Ovary (tissue), 9 donors: ENCODE measurements around the gene TLE5. TPM values are rescaled to one million over a fixed set of nuclear protein-coding genes. Genes with fewer than 3 reads are reported as not detected.

Experiments used
- DNase-seq, 5 donors: peaks; one replicate each; pipeline ENCODE4 v3.0.0-alpha.2; 2019 to 2020
- H3K27ac ChIP-seq, 2 donors: fragments of 200-600 bp; one replicate each; pipeline versions ENCODE4 v1.5.1 to v1.8.0; 2019 to 2022
- H3K27me3 ChIP-seq: fragments of 200-600 bp; one replicate; pipeline ENCODE4 v1.8.0; 2022
- H3K36me3 ChIP-seq: fragments of 200-600 bp; sonication (generic); one replicate; pipeline ENCODE4 v1.5.1; 2019
- H3K4me1 ChIP-seq: one replicate; pipeline ENCODE4 v1.8.1; 2013; ENCODE audit warnings: mild to moderate bottlenecking, moderate library complexity; ENCODE audit not compliant: insufficient read depth
- H3K4me3 ChIP-seq: fragments of 200-600 bp; sonication (generic); one replicate; pipeline ENCODE4 v1.5.1; 2017
- H3K9me3 ChIP-seq, 2 donors: fragments of 200-600 bp in 1 of 2; sonication (generic) in 1 of 2; one replicate each; pipeline versions ENCODE4 v1.5.1 to v1.8.1; 2013 to 2019; ENCODE audit warnings: mild to moderate bottlenecking in 1 of 2, moderate library complexity in 1 of 2
- EP300 ChIP-seq: sonication (generic); formaldehyde crosslinking; IDR thresholded peaks from one replicate; pipeline ENCODE4 v1.6.1; 2017; ENCODE audit warnings: antibody characterized with exemption
- POLR2A ChIP-seq: fragments of 450-650 bp; IDR thresholded peaks from one replicate; pipeline ENCODE4 v1.6.1; 2017; ENCODE audit warnings: antibody characterized with exemption, mild to moderate bottlenecking, moderate library complexity
- WGBS, 3 donors: extraction: QIAGEN DNeasy Blood & Tissue Kit in 1 of 3; methylation state at CpG; one replicate each; pipeline versions ENCODE4 v1.1.5 to v1.1.7; 2013 to 2017; 5-methylcytosine and 5-hydroxymethylcytosine counted together
- intact Hi-C, 4 donors: fragments of 100-400 bp; cut with DNase I; formaldehyde crosslinking; loops; one replicate each; pipeline versions ENCODE4 v1.11.0 to v1.15.1; 2022 to 2023
- polyA plus RNA-seq, 2 donors: library from polyadenylated mRNA; stranded (reverse); fragments of 200-250 nt in 1 of 2; fragments of 350-450 nt in 1 of 2; fragmentation: Illumina TruSeq in 1 of 2; extraction: RNeasy Lipid Tissue Mini Kit (QIAGEN cat#74804) in 1 of 2; gene quantifications; one replicate each; pipeline ENCODE4 v1.2.3, GENCODE V29; 2013 to 2014
- total RNA-seq, 7 donors: library from RNA; depleted of rRNA in 2 of 7; stranded (reverse); fragments of >200 nt in 2 of 7; fragmentation: NEBNext Ultra II Directional in 3 of 7; extraction: Animal tissue kit (Norgen Biotek cat#: 25700) in 3 of 7; gene quantifications; one replicate each; pipeline versions ENCODE4 v1.1.0 to v1.2.4, GENCODE V29; 2016 to 2023
- TF ChIP-seq, protein P1 (sequence below), 3 donors: fragments of 450-650 bp in 2 of 3; fragments of 200-600 bp in 1 of 3; IDR thresholded peaks; one replicate each; pipeline versions ENCODE4 v1.5.1 to v1.8.0; 2016 to 2022; ENCODE audit warnings: antibody characterized with exemption in 3 of 3, mild to moderate bottlenecking in 1 of 3
- donor health status: DM: no; HTN: no; CAD: no; lungs with moderate emphysema.
- donor health status: DM: no; HTN: no; CAD: no.
- donor health status: Bipolar disorder and iron deficiency.
- donor health status: DM: yes; HTN: yes; CAD: no.
- donor health status: DM: no; HTN: no; CAD: no.
- donor health status: DM: yes; HTN: yes; CAD: no.

The TLE5 gene
- total and polyA plus RNA-seq, 9 donors: 241 to 670 (median 503) TPM

GRCh38 chr19:3079578-3079977 lies 17.3 kb upstream of the TLE5 start:
- 83 to 94% (median 86%) methylated on average over 4 of the region's 4 CpGs for WGBS, 3 donors
- TF ChIP-seq POLR2A: no peak
- TF ChIP-seq, protein P1, sequence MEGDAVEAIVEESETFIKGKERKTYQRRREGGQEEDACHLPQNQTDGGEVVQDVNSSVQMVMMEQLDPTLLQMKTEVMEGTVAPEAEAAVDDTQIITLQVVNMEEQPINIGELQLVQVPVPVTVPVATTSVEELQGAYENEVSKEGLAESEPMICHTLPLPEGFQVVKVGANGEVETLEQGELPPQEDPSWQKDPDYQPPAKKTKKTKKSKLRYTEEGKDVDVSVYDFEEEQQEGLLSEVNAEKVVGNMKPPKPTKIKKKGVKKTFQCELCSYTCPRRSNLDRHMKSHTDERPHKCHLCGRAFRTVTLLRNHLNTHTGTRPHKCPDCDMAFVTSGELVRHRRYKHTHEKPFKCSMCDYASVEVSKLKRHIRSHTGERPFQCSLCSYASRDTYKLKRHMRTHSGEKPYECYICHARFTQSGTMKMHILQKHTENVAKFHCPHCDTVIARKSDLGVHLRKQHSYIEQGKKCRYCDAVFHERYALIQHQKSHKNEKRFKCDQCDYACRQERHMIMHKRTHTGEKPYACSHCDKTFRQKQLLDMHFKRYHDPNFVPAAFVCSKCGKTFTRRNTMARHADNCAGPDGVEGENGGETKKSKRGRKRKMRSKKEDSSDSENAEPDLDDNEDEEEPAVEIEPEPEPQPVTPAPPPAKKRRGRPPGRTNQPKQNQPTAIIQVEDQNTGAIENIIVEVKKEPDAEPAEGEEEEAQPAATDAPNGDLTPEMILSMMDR (IDR thresholded peaks at IDR 0.05): no peak
- no peak for TF ChIP-seq EP300
- no peak overlapping the region for H3K4me3 ChIP-seq
- H3K4me1 ChIP-seq: no peaks in the 10 kb centered on the region
- no peaks in the 10 kb centered on the region for H3K27me3 ChIP-seq
- no peak overlapping the region for H3K27ac ChIP-seq
- no peaks in the 10 kb centered on the region for H3K36me3 ChIP-seq
- intact Hi-C loops: loop anchor here in 3 of 4 donors (5.0 to 10.0 kb wide), 2 partner anchors 83 to 125 kb away; no protein-coding TSS in a partner anchor
- no peaks in the 10 kb centered on the region for H3K9me3 ChIP-seq
- DNase-seq: no peak

DNA sequence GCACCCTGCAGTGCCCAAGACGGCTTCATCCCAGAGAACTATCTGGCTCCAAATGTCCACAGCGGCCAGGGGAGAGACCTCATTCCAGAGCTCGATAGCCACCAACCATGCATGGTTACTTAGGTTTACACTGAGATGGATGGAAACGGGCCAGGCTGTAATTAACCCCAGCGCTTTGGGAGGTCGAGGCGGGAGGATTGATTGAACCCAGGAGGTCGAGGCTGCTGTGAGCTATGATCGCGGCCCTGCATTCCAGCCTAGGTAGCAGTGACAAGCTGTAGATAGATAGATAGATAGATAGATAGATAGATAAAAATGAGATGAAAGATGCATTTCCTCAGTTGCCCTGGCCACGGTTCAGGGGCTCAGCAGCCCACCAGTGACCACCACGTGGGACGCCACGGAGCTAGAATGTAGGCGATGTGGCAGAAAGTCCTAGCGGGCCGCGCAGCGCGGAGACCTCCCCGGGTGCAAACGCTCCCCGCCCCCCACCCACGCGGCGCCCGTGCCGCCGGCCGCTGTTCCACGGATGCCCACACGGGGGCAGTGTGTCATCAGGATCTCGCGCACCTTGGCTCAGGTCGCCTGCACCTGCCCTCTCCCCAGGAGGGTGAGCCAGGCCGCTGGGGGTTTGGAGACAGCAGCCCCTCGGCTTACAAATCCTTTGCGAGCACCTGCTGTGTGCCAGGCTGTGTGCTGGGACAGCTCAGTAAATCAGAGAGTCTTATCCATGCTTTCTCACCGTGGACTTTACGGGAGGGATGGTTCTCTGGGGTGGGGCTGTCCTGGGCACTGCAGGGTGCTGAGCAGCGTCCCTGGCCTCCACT lies 13.5 kb upstream of the TLE5 start:
- intact Hi-C loops: loop anchor here in 3 of 4 donors (1.0 to 10.0 kb wide), 3 partner anchors 86 to 121 kb away; no protein-coding TSS in a partner anchor
- Histone ChIP-seq H3K9me3 (no peaks in the 10 kb centered on the region), H3K27ac (no peak overlapping the region), H3K36me3 (no peaks in the 10 kb centered on the region), H3K4me3 (no peak overlapping the region), H3K4me1 (no peaks in the 10 kb centered on the region), H3K27me3 (no peaks in the 10 kb centered on the region)
- DNase-seq: peak in 4 of 5 donors; percentile 68 to 80 (median 74)
- TF ChIP-seq, protein P1 (IDR thresholded peaks at IDR 0.05): peak; percentile 82 to 92 (median 86)
- TF ChIP-seq EP300 (no peak), POLR2A (no peak)
- 6 to 9% (median 7%) methylated on average over 40 to 41 of the region's 41 CpGs for WGBS, 3 donors

- WGBS, 3 donors: 40 to 51% (median 41%) methylated on average over 8 of the region's 8 CpGs
- TF ChIP-seq POLR2A: no peak
- TF ChIP-seq, protein P1 (IDR thresholded peaks at IDR 0.05): peak in 2 of 3 donors; percentile 32 to 37
- intact Hi-C loops: loop anchor here in 2 of 4 donors (10.0 kb wide), 1 partner anchor 119 kb away; no protein-coding TSS in a partner anchor
- Histone ChIP-seq H3K36me3 (no peaks in the 10 kb centered on the region), H3K4me3 (no peak overlapping the region), H3K9me3 (no peaks in the 10 kb centered on the region), H3K27ac (no peak overlapping the region), H3K27me3 (no peaks in the 10 kb centered on the region), H3K4me1 (no peaks in the 10 kb centered on the region)
- DNase-seq: peak in 3 of 5 donors; percentile 52 to 72 (median 71)
Measured at GRCh38 chr19:3073931-3074595, 11.8 kb upstream of the TLE5 start.

GRCh38 chr19:3073159-3073563 lies 10.9 kb upstream of the TLE5 start:
- peak in 1 of 5 donors; percentile 63 for DNase-seq
- H3K27me3 ChIP-seq: no peaks in the 10 kb centered on the region
- intact Hi-C loops: loop anchor here in 2 of 4 donors (10.0 kb wide), 1 partner anchor 118 kb away; no protein-coding TSS in a partner anchor
- WGBS, 3 donors: 6 to 15% (median 13%) methylated on average over 3 of the region's 3 CpGs
- H3K9me3 ChIP-seq: no peaks in the 10 kb centered on the region
- no peak overlapping the region for H3K4me3 ChIP-seq
- no peak overlapping the region for H3K27ac ChIP-seq
- H3K4me1 ChIP-seq: no peaks in the 10 kb centered on the region
- no peaks in the 10 kb centered on the region for H3K36me3 ChIP-seq
- TF ChIP-seq EP300 (peak; percentile 40), POLR2A (no peak)
- TF ChIP-seq, protein P1 (IDR thresholded peaks at IDR 0.05): no peak
